HL-60 (cell line): Measurements from ENCODE around the gene KCNMA1.

Experiments used
- DNase-seq, 2 experiments: peaks; one replicate each; pipeline ENCODE4 v3.0.0-alpha.2; 2010 to 2020; ENCODE audit warnings: low read depth in 1 of 2, low spot score in 1 of 2
- H3K27ac ChIP-seq: fragments of 250-450 bp; sonication (Bioruptor Pico); replicated peaks from 2 replicates; pipeline ENCODE4 v1.5.1; 2020; ENCODE audit warnings: mild to moderate bottlenecking, moderate library complexity
- H3K27me3 ChIP-seq: fragments of 250-450 bp; sonication (Bioruptor Pico); 2 replicates; pipeline ENCODE4 v1.5.1; 2021; ENCODE audit warnings: mild to moderate bottlenecking, moderate library complexity; ENCODE audit not compliant: insufficient read depth, poor library complexity, severe bottlenecking
- H3K4me3 ChIP-seq: replicated peaks from 2 replicates; pipeline ENCODE4 v1.5.1; 2011; ENCODE audit warnings: mild to moderate bottlenecking, control low read depth, low read length; ENCODE audit not compliant: insufficient read depth
- CTCF ChIP-seq: IDR thresholded peaks from one replicate; pipeline ENCODE4 v1.5.1; 2011; ENCODE audit warnings: low read length, control low read depth, inconsistent platforms; ENCODE audit not compliant: insufficient read depth
- GABPA ChIP-seq: IDR thresholded peaks from 2 replicates; pipeline ENCODE4 v1.6.1; 2012; ENCODE audit warnings: low read depth
- POLR2AphosphoS5 ChIP-seq: IDR thresholded peaks from 2 replicates; pipeline ENCODE4 v1.6.1; 2012; ENCODE audit warnings: low read depth
- REST ChIP-seq: IDR thresholded peaks from 2 replicates; pipeline ENCODE4 v1.6.1; 2012; ENCODE audit warnings: low read depth; ENCODE audit not compliant: insufficient replicate concordance
- SPI1 ChIP-seq: IDR thresholded peaks from 2 replicates; pipeline ENCODE4 v1.6.1; 2012; ENCODE audit warnings: low read depth, mild to moderate bottlenecking, borderline replicate concordance

KCNMA1 gene

GRCh38 chr10:77251297-77252013 lies 386.2 kb downstream of the KCNMA1 start:
- TF ChIP-seq POLR2AphosphoS5 (no peak), GABPA (no peak), CTCF (peak; percentile 24), SPI1 (no peak), REST (no peak)
- H3K27ac ChIP-seq, result no peak overlapping the region
- peak in 1 of 2 experiments; percentile 10 for DNase-seq
- no peak overlapping the region for H3K4me3 ChIP-seq
- no peaks in the 10 kb centered on the region for H3K27me3 ChIP-seq

GRCh38 chr10:77249901-77250459 lies 387.6 kb downstream of the KCNMA1 start:
- Histone ChIP-seq H3K4me3 (no peak overlapping the region), H3K27ac (no peak overlapping the region), H3K27me3 (no peaks in the 10 kb centered on the region)
- DNase-seq, result no peak
- TF ChIP-seq SPI1 (no peak), POLR2AphosphoS5 (no peak), CTCF (no peak), GABPA (no peak), REST (no peak)

- no peak overlapping the region for H3K4me3 ChIP-seq
- H3K27me3 ChIP-seq, result no peaks in the 10 kb centered on the region
- TF ChIP-seq REST, result no peak
- no peak for TF ChIP-seq CTCF
- TF ChIP-seq SPI1, result no peak
- no peak for TF ChIP-seq POLR2AphosphoS5
- no peak for TF ChIP-seq GABPA
- no peak for DNase-seq
- no peak overlapping the region for H3K27ac ChIP-seq
Observed at GRCh38 chr10:77248104-77248790, 389.4 kb downstream of the KCNMA1 start.
